Sciatic nerve (tissue), 2 donors: ENCODE data around the gene TRHDE. TPM values are rescaled to one million over a fixed set of nuclear protein-coding genes. Genes with fewer than 3 reads are reported as not detected.

Experiments used
- ATAC-seq: fragments of 200-7000 bp; cut with Tn5 transposase; one replicate; pipeline ENCODE4 v1.9.1; 2020; ENCODE audit warnings: mild to moderate bottlenecking, moderate library complexity
- DNase-seq: peaks from one replicate; pipeline ENCODE4 v3.0.0-alpha.2; 2020; ENCODE audit warnings: low spot score
- intact Hi-C: fragments of 100-400 bp; cut with DNase I; formaldehyde crosslinking; loops from one replicate; pipeline ENCODE4 v1.14.2; 2022
- total RNA-seq: library from RNA; stranded (reverse); fragmentation: NEBNext Ultra II Directional; extraction: Animal tissue kit (Norgen Biotek cat#: 25700); gene quantifications from one replicate; pipeline ENCODE4 v1.2.1, GENCODE V29; 2021
- donor health status: DM: no; HTN: no; CAD: no.
- donor health status: DM: no; HTN: no; CAD: no.

The TRHDE gene
- 4.1 TPM for total RNA-seq

- intact Hi-C loops, result no loop called here
- DNase-seq (peak; percentile 60), ATAC-seq (peak; percentile 62)
These were observed at the start of gene TRHDE for GRCh38 chr12:72272091-72272661. TSS of gene TRHDE (plus strand) at chr12:72272370. CDS start at chr12:72272644, 274 bp downstream.

GRCh38 chr12:72226510-72226909, 45.7 kb upstream of the TRHDE start:
- DNase-seq (no peak), ATAC-seq (no peak)
- intact Hi-C loops, result no loop called here

GRCh38 chr12:72228424-72228823, 43.7 kb upstream of the TRHDE start:
- no peak for ATAC-seq
- intact Hi-C loops, result no loop called here
- no peak for DNase-seq

GRCh38 chr12:72230589-72230988, 41.6 kb upstream of the TRHDE start:
- DNase-seq (no peak), ATAC-seq (no peak)
- intact Hi-C loops, result no loop called here

GRCh38 chr12:72234886-72235285, 37.3 kb upstream of the TRHDE start:
- DNase-seq (no peak), ATAC-seq (no peak)

GRCh38 chr12:72236071-72236705, 36.0 kb upstream of the TRHDE start:
- DNase-seq (no peak), ATAC-seq (no peak)
- intact Hi-C loops, result no loop called here

More at GRCh38 chr12:72234886-72235285, 37.3 kb upstream of the TRHDE start:
- intact Hi-C loops, result no loop called here

- ATAC-seq (no peak), DNase-seq (no peak)
- intact Hi-C loops, result no loop called here
These were observed 30.6 kb upstream of the TRHDE start for GRCh38 chr12:72241552-72241951.

GRCh38 chr12:72242946-72243345, 29.2 kb upstream of the TRHDE start:
- intact Hi-C loops, result no loop called here
- ATAC-seq, result no peak
- DNase-seq, result no peak

GRCh38 chr12:72246370-72246769, 25.8 kb upstream of the TRHDE start:
- ATAC-seq (no peak), DNase-seq (no peak)
- intact Hi-C loops, result no loop called here

- ATAC-seq (no peak), DNase-seq (no peak)
- intact Hi-C loops, result no loop called here
These were observed 21.8 kb upstream of the TRHDE start for GRCh38 chr12:72250346-72250745.

- intact Hi-C loops, result no loop called here
- no peak for ATAC-seq
- DNase-seq, result no peak
These were observed 15.4 kb upstream of the TRHDE start for GRCh38 chr12:72256725-72257124.

GRCh38 chr12:72261885-72262284, 10.3 kb upstream of the TRHDE start:
- DNase-seq, result no peak
- ATAC-seq, result no peak
- intact Hi-C loops, result no loop called here

GRCh38 chr12:72264548-72265175, 7.5 kb upstream of the TRHDE start:
- DNase-seq (no peak), ATAC-seq (no peak)
- intact Hi-C loops, result no loop called here

GRCh38 chr12:72267974-72268373, 4.2 kb upstream of the TRHDE start:
- ATAC-seq, result no peak
- intact Hi-C loops, result no loop called here
- no peak for DNase-seq

GRCh38 chr12:72268386-72268785, 3.8 kb upstream of the TRHDE start:
- no peak for DNase-seq
- intact Hi-C loops, result no loop called here
- no peak for ATAC-seq

GRCh38 chr12:72269491-72269890, 2.7 kb upstream of the TRHDE start:
- ATAC-seq (no peak), DNase-seq (no peak)
- intact Hi-C loops, result no loop called here

- DNase-seq (no peak), ATAC-seq (no peak)
- intact Hi-C loops, result no loop called here
These were observed 1.9 kb upstream of the TRHDE start for GRCh38 chr12:72270246-72270645.

- ATAC-seq (no peak), DNase-seq (no peak)
- intact Hi-C loops, result no loop called here
These were observed 1.2 kb upstream of the TRHDE start for GRCh38 chr12:72270961-72271360.

GRCh38 chr12:72271451-72272090, 599 bp upstream of the TRHDE start:
- intact Hi-C loops, result no loop called here
- DNase-seq (no peak), ATAC-seq (peak; percentile 48)
